HepG2 (cell line): ENCODE measurements around the gene CPNE5. TPM values are rescaled to one million over a fixed set of nuclear protein-coding genes. Genes with fewer than 3 reads are reported as not detected.
A peak's percentile ranks its signal among the peaks of the same experiment; 100 is the strongest.

ENCODE experiments used
- ATAC-seq: fragments of 200-7000 bp; cut with Tn5 transposase; 3 replicates; pipeline ENCODE4 v1.9.1; 2020; ENCODE audit warnings: mild to moderate bottlenecking, moderate library complexity
- BruUV-seq: library from RNA; stranded (reverse); fragments of 400-500 nt; replicated peaks from 2 replicates; lab custom pipeline; 2021; lab: Mats Ljungman, UMichigan
- CTCF ChIA-PET: fragments of 300-600 bp; formaldehyde crosslinking; extraction: SDS; loops from one replicate; lab custom pipeline; 2021; ENCODE audit warnings: low total read pairs, inconsistent platforms, low intra/inter-chr PET ratio; lab: Yijun Ruan, JAX
- POLR2A ChIA-PET: fragments of 350-600 bp; sonication (Branson Sonifier 250); formaldehyde crosslinking; loops from one replicate; lab custom pipeline; 2020; ENCODE audit warnings: antibody characterized with exemption, inconsistent platforms; lab: Yijun Ruan, JAX
- DNase-seq: peaks from one replicate; pipeline ENCODE4 v3.0.0-alpha.2; 2015; ENCODE audit warnings: low spot score
- FAIRE-seq: peaks from 3 replicates; lab custom pipeline; 2011; peaks lifted over from hg19 to GRCh38; lab: Jason Lieb, UNC
- H2AFZ ChIP-seq: one replicate; pipeline ENCODE4 v1.6.1; 2011; ENCODE audit warnings: low read length, inconsistent platforms
- H3K27ac ChIP-seq: fragments of 300-600 bp; 3 replicates; pipeline ENCODE4 v1.8.0; 2011; ENCODE audit warnings: mixed run types, mild to moderate bottlenecking, mixed read lengths, low read length, inconsistent platforms; ENCODE audit not compliant: insufficient read depth; ENCODE audit errors: extremely low read length
- H3K27me3 ChIP-seq, 2 experiments: fragments of 200-600 bp in 1 of 2; 2 replicates in 1 of 2; 3 replicates in 1 of 2; pipeline versions ENCODE4 v1.6.0 to v1.8.0; 2011; ENCODE audit warnings: low read length in 2 of 2, mild to moderate bottlenecking in 2 of 2, moderate library complexity in 2 of 2, inconsistent platforms in 1 of 2; ENCODE audit not compliant: insufficient read depth in 2 of 2, control insufficient read depth in 1 of 2
- H3K36me3 ChIP-seq, 2 experiments: fragments of 200-600 bp in 1 of 2; replicated peaks in 1 of 2; 2 replicates in 1 of 2; 3 replicates in 1 of 2; pipeline versions ENCODE4 v1.5.1 to v1.8.0; 2011; ENCODE audit warnings: low read length in 2 of 2, inconsistent platforms in 1 of 2; ENCODE audit not compliant: insufficient read depth in 2 of 2, control insufficient read depth in 1 of 2
- H3K4me1 ChIP-seq: 2 replicates; pipeline ENCODE4 v1.5.1; 2012; ENCODE audit warnings: low read length, inconsistent platforms; ENCODE audit not compliant: insufficient read depth
- H3K4me2 ChIP-seq: 2 replicates; pipeline ENCODE4 v1.6.0; 2011; ENCODE audit warnings: low read depth, low read length, inconsistent platforms
- H3K4me3 ChIP-seq, 3 experiments: fragments of 200-600 bp in 1 of 3; sonication (generic), shearing (Covaris generic) in 1 of 3; replicated peaks in 1 of 3; 2 replicates each; pipeline ENCODE4 v1.5.1; 2011 to 2016; ENCODE audit warnings: low read length in 3 of 3, inconsistent platforms in 2 of 3, low read depth in 2 of 3, mild to moderate bottlenecking in 2 of 3, control low read depth in 1 of 3, mixed read lengths in 1 of 3; ENCODE audit not compliant: insufficient read depth in 1 of 3
- H3K79me2 ChIP-seq: one replicate; pipeline ENCODE4 v1.6.1; 2011; ENCODE audit warnings: low read length, inconsistent platforms; ENCODE audit not compliant: insufficient read depth
- H3K9ac ChIP-seq: 2 replicates; pipeline ENCODE4 v1.6.0; 2011; ENCODE audit warnings: mild to moderate bottlenecking, low read depth, low read length, inconsistent platforms; ENCODE audit not compliant: insufficient read depth
- H3K9me3 ChIP-seq: 2 replicates; pipeline ENCODE4 v1.5.1; 2012; ENCODE audit warnings: mild to moderate bottlenecking, low read length
- H4K20me1 ChIP-seq: 2 replicates; pipeline ENCODE4 v1.6.0; 2011; ENCODE audit warnings: inconsistent platforms, mild to moderate bottlenecking, low read length, moderate library complexity; ENCODE audit not compliant: insufficient read depth
- ATF6 ChIP-seq: sonication (generic); formaldehyde crosslinking; conservative IDR thresholded peaks from 2 replicates; pipeline ENCODE4 v1.4.0; 2020; ENCODE audit warnings: missing genetic modification reagents
- BHLHE40 ChIP-seq: IDR thresholded peaks from 2 replicates; pipeline ENCODE4 v1.6.1; 2011; ENCODE audit warnings: low read length, improper control_type of control experiment
- ETV5 ChIP-seq: IDR thresholded peaks from 2 replicates; pipeline ENCODE4 v1.6.1; 2018; ENCODE audit warnings: missing biosample characterization, missing genetic modification reagents, inconsistent platforms, borderline replicate concordance
- KLF15 ChIP-seq: sonication (generic); formaldehyde crosslinking; IDR thresholded peaks from 2 replicates; pipeline ENCODE4 v1.8.1; 2023; ENCODE audit warnings: borderline replicate concordance, mild to moderate bottlenecking, inconsistent platforms, missing genetic modification reagents, mixed read lengths
- SPEN ChIP-seq: sonication (generic); formaldehyde crosslinking; IDR thresholded peaks from 2 replicates; pipeline ENCODE4 v1.5.1; 2020; ENCODE audit warnings: low read depth, mild to moderate bottlenecking, missing genetic modification reagents
- ZNF33B ChIP-seq: sonication (generic); formaldehyde crosslinking; IDR thresholded peaks from 2 replicates; pipeline ENCODE4 v1.5.1; 2020; ENCODE audit warnings: mild to moderate bottlenecking, missing genetic modification reagents
- ZNF543 ChIP-seq: sonication (generic); formaldehyde crosslinking; IDR thresholded peaks from 2 replicates; pipeline ENCODE4 v1.4.0; 2020; ENCODE audit warnings: mild to moderate bottlenecking, missing genetic modification reagents
- WGBS: methylation state at CpG from one replicate; pipeline ENCODE4 v1.1.6; 2017; ENCODE audit warnings: low lambda C conversion rate; 5-methylcytosine and 5-hydroxymethylcytosine counted together
- in situ Hi-C: cut with HindIII; loops from 2 replicates; pipeline ENCODE4 v1.10.0; 2017; ENCODE audit warnings: low pct_unique_long_range_greater_than_20kb; ENCODE audit not compliant: extremely low pct_ligation_motif_present
- intact Hi-C: fragments of 100-400 bp; cut with micrococcal nuclease; formaldehyde crosslinking; loops from one replicate; pipeline ENCODE4 v1.10.0; 2022; ENCODE audit not compliant: unreplicated experiment
- polyA plus RNA-seq, 8 experiments: library from polyadenylated mRNA; depleted of rRNA in 3 of 8; stranded (reverse) in 7 of 8; unstranded in 1 of 8; fragments of >200 nt; fragmentation: Illumina TruSeq in 4 of 8; extraction: Trizol in 4 of 8; gene quantifications; 2 replicates each; pipeline versions ENCODE4 v1.2.1 to v1.2.3, GENCODE V29; 2011 to 2016; ENCODE audit warnings: low read depth in 4 of 8, missing spikeins in 1 of 8, mixed read lengths in 1 of 8; ENCODE audit not compliant: insufficient read depth in 1 of 8
- total RNA-seq, 5 experiments: library from RNA; depleted of rRNA; stranded (reverse); fragments of >200 nt; fragmentation: Illumina TruSeq; extraction: Trizol; gene quantifications; 2 replicates each; pipeline ENCODE4 v1.2.3, GENCODE V29; 2016; ENCODE audit warnings: low read depth in 1 of 5
- TF ChIP-seq, protein P1 (sequence below): sonication (generic); formaldehyde crosslinking; IDR thresholded peaks from 2 replicates; pipeline ENCODE4 v1.9.0; 2021; ENCODE audit warnings: missing genetic modification reagents, mild to moderate bottlenecking, borderline replicate concordance
- TF ChIP-seq, protein P2 (sequence below): sonication (generic); formaldehyde crosslinking; IDR thresholded peaks from 2 replicates; pipeline ENCODE4 v1.9.0; 2021; ENCODE audit warnings: mild to moderate bottlenecking, missing genetic modification reagents

Gene CPNE5
- total and polyA plus RNA-seq, 2 of the 13 experiments (the other 11 are each of a cell fraction or from before 2014, with no cell fraction given), result 0.16 TPM; not detected in 1

DNA sequence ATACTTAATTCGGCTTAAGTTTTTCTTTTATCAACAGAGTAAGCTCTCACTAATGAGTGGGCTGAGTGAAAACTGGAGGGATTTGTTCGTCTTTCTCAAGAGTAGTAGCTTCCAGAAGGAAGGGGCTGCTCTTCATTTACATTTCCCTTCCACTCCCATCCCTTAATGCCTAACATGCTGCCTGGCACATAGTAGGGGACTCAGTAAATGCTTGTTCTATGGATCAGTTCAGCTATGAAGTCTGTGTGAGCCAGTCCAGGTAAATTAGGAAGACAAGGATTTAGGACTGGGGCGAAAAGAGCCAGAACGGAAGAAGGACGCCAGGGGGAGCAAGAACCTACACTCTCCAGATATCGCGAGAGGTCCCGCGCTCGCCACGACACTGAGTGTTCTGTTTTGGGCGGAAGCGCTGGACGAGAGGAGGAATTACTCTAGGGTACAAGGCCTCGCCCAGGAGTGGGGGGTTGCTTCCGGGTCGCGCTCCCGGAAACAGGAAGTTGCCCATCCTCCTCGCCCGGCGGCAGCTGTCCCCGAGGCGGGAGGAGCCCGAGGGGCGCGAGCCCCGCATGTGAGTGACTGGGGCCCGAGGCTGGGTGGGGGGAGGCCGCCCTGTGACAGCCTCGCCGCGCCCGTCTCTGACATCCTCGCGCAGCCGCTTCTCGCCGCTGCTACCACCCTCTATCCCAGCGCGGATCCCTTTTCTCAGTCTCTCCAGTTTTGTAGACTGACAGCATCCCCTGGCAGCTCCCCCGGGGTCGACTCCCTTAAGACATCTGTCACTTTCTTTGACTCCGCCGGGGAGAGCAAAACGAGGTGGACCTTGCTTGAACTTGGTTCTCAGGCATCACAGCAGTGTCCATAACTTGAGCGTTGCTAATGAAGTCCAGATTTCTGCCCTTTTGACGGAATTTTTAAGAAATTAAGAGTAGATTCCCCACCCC lies 46.5 kb upstream of the CPNE5 start, which contains the start of gene C6orf89 (continued):
- peak; percentile 99 for TF ChIP-seq ZNF543

- Histone ChIP-seq H2AFZ (no peak overlapping the region), H3K9me3 (peaks cover 5% of the 10 kb centered on the region; the same call in 1 of the 2 replicates), H4K20me1 (no peaks in the 10 kb centered on the region), H3K4me2 (no peak overlapping the region), H3K4me3 (no peak overlapping the region), H3K27ac (no peak overlapping the region), H3K4me1 (peaks cover 20% of the 10 kb centered on the region), H3K36me3 (no peaks in the 10 kb centered on the region), H3K79me2 (peaks cover 10% of the 10 kb centered on the region), H3K9ac (no peak overlapping the region), H3K27me3 (peaks cover 0 to 4% of the 10 kb centered on the region in 2 experiments; a peak in 2 of 5 replicates)
- ChIA-PET POLR2A (interaction anchor here (1.0 to 3.6 kb wide), 6 partner anchors 10 to 139 kb away, joined by 3 to 61 read pairs (median 6); partner anchors contain the start of gene PPIL1), CTCF (interaction anchor here (1.8 to 1.9 kb wide), 2 partner anchors 134 to 326 kb away, joined by 9 to 23 read pairs; no protein-coding TSS in a partner anchor)
- intact Hi-C loops, result loop anchor here (1.0 to 10.0 kb wide), 4 partner anchors 102 to 326 kb away; partner anchors contain the start of genes CDKN1A and MTCH1
- no peak for FAIRE-seq
- in situ Hi-C loops, result loop anchor here (10.0 kb wide), 2 partner anchors 130 to 330 kb away; no protein-coding TSS in a partner anchor
- DNase-seq, result no peak
- ATAC-seq, result no peak
- no TSS peak for BruUV-seq
- 97% methylated on average over 3 of the region's 3 CpGs for WGBS
- TF ChIP-seq ATF6 (no peak), KLF15 (no peak), ZNF33B (CRISPR knock-in tag) (no peak), SPEN (CRISPR knock-in tag) (no peak), ETV5 (CRISPR knock-in tag) (no peak), BHLHE40 (no peak)
- TF ChIP-seq, protein P1, sequence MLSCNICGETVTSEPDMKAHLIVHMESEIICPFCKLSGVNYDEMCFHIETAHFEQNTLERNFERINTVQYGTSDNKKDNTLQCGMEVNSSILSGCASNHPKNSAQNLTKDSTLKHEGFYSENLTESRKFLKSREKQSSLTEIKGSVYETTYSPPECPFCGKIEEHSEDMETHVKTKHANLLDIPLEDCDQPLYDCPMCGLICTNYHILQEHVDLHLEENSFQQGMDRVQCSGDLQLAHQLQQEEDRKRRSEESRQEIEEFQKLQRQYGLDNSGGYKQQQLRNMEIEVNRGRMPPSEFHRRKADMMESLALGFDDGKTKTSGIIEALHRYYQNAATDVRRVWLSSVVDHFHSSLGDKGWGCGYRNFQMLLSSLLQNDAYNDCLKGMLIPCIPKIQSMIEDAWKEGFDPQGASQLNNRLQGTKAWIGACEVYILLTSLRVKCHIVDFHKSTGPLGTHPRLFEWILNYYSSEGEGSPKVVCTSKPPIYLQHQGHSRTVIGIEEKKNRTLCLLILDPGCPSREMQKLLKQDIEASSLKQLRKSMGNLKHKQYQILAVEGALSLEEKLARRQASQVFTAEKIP (CRISPR knock-in tag), result no peak
- TF ChIP-seq, protein P2, sequence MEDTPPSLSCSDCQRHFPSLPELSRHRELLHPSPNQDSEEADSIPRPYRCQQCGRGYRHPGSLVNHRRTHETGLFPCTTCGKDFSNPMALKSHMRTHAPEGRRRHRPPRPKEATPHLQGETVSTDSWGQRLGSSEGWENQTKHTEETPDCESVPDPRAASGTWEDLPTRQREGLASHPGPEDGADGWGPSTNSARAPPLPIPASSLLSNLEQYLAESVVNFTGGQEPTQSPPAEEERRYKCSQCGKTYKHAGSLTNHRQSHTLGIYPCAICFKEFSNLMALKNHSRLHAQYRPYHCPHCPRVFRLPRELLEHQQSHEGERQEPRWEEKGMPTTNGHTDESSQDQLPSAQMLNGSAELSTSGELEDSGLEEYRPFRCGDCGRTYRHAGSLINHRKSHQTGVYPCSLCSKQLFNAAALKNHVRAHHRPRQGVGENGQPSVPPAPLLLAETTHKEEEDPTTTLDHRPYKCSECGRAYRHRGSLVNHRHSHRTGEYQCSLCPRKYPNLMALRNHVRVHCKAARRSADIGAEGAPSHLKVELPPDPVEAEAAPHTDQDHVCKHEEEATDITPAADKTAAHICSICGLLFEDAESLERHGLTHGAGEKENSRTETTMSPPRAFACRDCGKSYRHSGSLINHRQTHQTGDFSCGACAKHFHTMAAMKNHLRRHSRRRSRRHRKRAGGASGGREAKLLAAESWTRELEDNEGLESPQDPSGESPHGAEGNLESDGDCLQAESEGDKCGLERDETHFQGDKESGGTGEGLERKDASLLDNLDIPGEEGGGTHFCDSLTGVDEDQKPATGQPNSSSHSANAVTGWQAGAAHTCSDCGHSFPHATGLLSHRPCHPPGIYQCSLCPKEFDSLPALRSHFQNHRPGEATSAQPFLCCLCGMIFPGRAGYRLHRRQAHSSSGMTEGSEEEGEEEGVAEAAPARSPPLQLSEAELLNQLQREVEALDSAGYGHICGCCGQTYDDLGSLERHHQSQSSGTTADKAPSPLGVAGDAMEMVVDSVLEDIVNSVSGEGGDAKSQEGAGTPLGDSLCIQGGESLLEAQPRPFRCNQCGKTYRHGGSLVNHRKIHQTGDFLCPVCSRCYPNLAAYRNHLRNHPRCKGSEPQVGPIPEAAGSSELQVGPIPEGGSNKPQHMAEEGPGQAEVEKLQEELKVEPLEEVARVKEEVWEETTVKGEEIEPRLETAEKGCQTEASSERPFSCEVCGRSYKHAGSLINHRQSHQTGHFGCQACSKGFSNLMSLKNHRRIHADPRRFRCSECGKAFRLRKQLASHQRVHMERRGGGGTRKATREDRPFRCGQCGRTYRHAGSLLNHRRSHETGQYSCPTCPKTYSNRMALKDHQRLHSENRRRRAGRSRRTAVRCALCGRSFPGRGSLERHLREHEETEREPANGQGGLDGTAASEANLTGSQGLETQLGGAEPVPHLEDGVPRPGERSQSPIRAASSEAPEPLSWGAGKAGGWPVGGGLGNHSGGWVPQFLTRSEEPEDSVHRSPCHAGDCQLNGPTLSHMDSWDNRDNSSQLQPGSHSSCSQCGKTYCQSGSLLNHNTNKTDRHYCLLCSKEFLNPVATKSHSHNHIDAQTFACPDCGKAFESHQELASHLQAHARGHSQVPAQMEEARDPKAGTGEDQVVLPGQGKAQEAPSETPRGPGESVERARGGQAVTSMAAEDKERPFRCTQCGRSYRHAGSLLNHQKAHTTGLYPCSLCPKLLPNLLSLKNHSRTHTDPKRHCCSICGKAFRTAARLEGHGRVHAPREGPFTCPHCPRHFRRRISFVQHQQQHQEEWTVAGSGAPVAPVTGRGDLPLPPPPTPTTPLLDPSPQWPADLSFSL (CRISPR knock-in tag), result no peak
These were observed 45.4 kb upstream of the CPNE5 start for GRCh38 chr6:36884610-36885009.
